Measurements from ENCODE around the gene KIF2A. TPM values are rescaled to one million over a fixed set of nuclear protein-coding genes. Genes with fewer than 3 reads are reported as not detected.

KIF2A gene
- 39.8 and 58.3 TPM in 2 replicates for total RNA-seq (2014; rRNA removed; shearing (Covaris generic))

GRCh38 chr5:62305715-62306322, at the start of gene KIF2A:
Gene KIF2A, plus strand, starts transcription at chr5:62306206. Its CDS starts 267 bp downstream, at chr5:62306473.

GRCh38 chr5:62403411-62404250, 97.6 kb downstream of the KIF2A start, which contains the start of gene DIMT1:
Gene DIMT1, minus strand, starts transcription at chr5:62403905. Its CDS starts 133 bp downstream, at chr5:62403772.

GRCh38 chr5:62412549-62413329, 106.7 kb downstream of the KIF2A start, which contains the start of gene IPO11:
Gene IPO11, plus strand, starts transcription at chr5:62412763. Its CDS starts 24,517 bp downstream, at chr5:62437280.

Other genes with a start within 250 kb of the KIF2A start
- 68.1 and 76.5 TPM in 2 replicates for gene DIMT1, start 97.7 kb downstream of the KIF2A start, total RNA-seq (2014; rRNA removed; shearing (Covaris generic))
- 21.8 and 22.0 TPM in 2 replicates for gene IPO11, start 106.6 kb downstream of the KIF2A start, total RNA-seq (2014; rRNA removed; shearing (Covaris generic))